Measurements from ENCODE around the gene SRPK2.
A peak's percentile ranks its signal among the peaks of the same experiment; 100 is the strongest.
"Not testable (repeated sequence)": the region's sequence is repeated elsewhere in the genome, so short reads cannot be mapped to it uniquely, and the experiment has no call there.

Gene SRPK2

DNA sequence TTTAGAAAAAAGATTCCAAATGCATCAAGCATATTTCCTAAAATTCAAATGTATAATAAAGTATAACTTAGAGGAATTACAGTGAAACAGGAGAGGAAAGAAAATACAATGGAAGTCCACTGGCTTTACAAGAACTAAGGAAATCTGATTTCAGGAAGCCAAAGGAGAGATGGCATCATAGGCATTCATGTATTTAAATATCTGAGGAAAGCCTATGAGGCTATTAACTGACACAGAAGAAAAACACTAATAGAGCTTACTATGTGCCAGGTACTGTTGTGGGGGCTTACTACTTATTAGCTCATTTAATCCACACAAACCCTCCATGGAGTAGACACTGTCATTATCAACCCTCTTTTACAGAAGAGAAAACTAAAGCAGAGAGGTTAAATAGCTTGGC is 92.2 kb downstream of the SRPK2 start:
- no peak for DNase-seq

DNA sequence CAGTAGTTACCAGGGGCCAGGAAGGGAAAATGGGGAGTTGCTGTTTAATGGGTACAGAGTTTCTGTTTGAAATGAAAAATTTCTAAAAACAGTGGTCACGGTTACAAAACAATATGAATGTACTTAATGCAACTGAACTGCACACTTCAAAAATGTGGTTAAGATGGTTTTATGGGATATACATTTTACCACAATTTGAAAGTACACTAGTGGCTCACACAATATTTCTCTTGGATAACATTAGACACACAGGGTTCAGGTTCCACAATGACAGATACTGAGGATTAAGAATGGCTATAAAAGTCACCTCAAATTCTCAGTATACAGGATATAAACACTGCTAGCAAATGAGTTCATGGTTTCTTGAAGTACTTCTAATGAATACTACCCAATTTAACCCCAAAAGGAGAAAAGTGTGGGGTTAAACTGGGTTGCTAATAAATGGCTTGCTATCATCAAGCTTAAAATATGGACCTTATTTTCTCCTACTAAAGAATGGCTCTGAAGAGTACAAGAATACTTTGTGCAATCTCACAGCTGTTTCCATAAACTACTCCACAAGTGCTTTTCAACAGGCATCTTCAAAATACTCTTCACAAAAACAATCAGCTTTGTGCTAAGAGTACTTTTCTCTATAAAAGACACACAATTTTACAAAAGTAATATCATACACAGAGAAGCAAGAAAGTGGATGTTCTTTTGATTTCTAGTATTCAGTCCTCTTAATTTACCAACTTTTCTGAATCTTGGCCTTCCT is 92.9 kb downstream of the SRPK2 start:
- no peak for DNase-seq

DNA sequence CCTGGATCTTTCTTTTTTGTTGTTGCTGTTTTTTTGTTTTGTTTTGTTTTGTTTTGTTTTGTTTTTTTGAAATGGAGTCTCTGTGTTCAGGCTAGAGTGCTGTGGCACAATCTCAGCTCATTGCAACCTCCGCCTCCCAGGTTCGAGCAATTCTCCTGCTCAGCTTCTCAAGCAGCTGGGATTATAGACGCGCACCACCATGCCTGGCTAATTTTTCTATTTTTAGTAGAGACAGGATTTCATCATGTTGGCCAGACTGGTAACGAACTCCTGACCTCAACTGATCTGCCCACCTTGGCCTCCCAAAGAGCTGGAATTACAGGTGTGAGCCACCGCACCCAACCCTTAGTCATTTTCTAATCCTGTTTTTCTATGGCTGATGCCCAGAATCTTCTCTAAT is 94.2 kb downstream of the SRPK2 start:
- not testable (repeated sequence) for DNase-seq

DNA sequence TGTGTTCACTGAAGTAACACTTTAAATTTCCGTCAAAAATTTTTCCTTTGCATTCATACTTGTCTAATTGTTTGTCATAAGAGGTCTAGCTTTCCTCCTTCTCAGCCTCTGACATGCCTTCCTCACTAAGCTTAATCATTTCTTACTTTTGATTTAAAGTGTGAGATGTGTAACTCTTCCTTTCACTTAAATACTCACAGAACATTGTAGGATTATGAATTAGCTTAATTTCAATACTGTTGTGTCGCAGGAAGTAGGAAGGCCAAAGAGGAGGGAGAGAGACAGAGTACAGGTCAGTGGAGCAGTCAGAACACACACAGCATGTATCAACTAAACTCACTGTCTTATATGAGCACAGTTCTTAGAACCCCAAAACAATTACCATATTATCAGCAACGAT is 99.0 kb downstream of the SRPK2 start:
- no peak for DNase-seq

DNA sequence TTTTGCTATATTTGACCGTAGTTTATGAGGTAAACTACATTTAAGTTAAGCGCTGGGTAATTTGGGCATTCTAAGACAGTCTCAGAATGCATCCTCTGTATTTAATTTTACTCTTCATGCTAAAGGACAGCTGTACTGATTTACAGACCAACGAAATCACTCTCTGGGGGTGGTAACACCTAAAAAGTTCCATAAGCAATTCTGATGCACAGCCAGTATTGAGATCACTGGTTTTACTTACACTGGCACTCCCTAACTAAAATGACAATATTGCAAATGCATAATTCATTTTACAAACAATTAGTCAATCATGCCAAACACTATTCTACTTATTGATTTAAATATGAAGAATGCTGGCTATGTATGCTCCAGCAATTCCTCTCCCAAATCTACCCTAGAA is 102.3 kb downstream of the SRPK2 start:
- DNase-seq, result no peak

DNA sequence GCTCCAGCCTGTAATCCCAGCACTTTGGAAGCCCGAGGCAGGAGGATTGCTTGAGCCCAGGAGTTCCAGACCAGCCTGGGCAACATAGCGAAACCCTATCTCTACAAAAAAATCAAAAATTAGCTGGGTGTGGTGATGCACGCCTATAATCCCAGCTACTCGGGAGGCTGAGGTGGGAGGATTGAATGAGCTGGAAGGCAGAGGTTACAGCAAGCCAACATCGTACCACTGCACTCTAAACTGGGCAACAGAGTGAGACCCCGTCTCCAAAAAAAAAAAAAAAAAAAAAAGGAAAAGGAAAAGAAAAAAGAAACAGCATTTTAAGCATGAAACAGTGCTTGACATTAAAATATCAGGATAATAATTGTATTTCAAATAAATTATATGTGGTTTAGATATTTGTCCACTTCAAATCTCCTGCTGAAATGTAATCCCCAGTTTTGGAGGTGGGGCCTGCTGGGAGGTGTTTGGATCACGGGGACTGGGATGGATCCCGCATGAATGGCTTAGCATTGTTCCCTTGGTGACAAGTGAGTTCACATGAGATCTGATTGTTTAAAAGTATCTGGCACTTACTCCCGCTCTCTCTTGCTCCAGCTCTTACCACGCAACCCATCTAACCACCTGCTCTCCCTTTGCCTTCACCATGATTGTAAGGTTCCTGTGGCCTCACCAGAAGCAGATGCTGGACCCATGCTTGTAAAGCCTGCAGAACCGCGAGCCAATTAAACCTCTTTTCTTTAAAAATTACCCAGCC is 103.4 kb downstream of the SRPK2 start:
- no peak for DNase-seq

DNA sequence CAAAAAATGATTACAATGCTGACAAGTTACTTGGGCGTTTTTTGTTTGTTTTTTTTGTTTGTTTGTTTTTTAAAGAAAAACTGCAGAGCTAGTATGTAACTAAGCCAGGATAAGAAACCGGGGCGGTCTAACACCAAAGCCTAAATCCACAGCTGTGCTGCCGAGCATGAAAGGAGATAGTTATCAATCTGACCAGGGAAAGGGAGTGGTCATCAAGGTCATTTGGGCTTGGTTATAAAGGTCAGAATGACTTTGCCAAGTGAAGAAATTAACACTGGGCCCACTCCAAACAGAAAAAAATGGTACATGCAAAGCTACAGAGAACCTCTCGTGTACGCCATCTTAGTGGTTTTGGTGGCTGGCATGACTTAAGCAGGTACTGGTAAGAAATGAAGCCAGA is 104.7 kb downstream of the SRPK2 start:
- no peak for DNase-seq

DNA sequence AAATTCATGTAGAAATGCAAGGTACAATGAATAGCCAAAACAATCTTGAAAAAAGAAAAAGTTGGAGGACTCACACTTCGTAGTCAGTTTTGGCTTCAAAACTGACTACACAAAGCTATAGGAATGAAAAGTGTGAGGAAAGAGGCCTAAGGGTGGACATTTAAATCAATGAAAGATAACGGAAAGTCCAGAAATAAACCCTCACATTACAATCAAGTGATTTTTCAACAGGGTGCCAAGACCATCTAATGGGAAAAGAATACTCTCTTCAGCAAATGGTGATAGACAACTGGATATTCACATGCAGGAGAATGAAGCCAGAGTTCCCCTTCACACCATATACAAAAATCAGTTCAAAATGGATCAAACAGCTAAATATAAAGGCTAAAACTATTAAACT is 106.8 kb downstream of the SRPK2 start:
- no peak for DNase-seq

DNA sequence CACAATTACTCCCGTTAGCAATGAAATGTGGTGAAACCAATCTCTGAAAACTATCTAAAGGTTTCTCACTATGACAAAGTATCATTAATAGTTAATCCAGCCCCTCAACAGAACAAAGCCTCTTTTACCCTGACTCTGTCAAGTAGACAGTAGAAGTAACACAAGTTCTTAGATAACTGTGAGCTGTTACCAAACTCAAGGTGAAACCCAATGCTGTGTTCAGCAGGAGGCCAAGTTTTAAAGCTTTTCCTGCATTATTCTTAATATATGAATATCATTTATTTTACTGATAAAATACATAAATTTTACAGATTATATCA is 109.1 kb downstream of the SRPK2 start:
- no peak for DNase-seq

DNA sequence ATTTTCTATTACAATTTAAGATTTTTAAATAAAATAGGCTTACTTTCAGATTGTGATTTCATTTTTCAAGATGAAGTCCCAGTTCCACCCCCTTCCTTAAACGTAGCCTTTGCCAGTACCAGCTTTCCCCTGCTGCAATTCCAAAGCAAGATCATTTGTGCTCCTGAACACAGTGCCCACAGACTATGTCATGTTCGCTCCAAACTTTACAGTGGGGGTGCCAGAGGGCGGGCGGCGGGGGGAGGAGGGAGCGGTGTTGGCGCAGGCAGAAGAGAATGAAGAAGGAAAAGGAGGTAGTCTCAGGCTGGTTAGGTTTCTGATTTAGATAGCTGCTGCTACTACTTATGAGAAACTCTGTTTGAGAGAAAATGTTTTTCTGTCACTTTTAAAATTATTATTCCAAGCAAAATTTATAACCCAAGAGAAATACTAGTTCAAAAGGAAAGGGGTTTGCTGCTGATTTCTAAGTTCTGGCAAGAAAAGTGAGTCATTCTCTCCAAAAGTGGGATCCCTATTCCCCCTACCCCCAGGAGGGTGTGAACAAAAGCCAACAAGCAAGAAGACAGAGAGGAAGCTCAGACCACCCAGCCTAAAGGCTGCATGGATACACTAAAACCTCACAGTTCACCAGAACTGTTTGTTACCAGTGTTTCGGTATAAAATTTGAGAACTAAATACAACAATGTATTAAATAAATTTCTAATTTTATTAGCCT is 109.6 kb downstream of the SRPK2 start:
- no peak for DNase-seq

DNA sequence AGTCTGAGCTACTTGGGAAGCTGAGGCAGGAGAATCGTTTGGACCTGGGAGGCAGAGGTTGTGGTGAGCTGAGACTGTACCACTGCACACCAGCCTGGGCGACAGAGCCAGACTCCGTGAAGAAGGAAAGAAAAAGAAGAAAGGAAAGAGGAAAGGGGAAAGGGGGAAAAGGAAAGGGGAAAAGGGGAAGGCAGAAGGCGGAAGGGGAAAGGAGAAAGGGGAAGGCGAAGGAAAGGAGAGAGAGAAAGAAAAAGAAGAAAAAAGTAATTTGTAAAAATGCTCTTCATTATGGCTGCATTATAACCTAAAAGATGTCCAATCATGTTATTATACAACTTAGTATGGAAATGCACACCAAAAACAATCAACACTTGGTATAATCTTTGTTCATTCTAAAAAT is 110.2 kb downstream of the SRPK2 start:
- DNase-seq, result no peak

DNA sequence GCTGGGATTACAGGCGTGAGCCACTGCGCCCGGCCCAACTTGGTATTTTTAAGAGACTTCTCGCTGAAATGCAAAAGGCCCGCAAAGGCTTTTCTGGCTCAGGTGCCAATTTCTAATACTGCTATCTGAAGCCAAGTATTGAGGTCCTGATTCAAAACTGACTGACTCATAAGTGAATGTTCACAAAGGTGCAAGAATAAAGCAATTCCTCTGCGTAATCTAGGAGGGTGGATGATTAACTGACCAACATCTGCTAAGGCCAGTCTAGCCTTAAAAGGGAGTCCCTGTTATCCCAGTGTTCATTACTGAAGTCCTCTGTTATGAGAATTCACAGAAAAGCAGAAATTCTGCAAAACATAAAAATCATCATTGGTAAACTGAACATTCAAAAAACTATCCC is 111.4 kb downstream of the SRPK2 start:
- no peak for DNase-seq

DNA sequence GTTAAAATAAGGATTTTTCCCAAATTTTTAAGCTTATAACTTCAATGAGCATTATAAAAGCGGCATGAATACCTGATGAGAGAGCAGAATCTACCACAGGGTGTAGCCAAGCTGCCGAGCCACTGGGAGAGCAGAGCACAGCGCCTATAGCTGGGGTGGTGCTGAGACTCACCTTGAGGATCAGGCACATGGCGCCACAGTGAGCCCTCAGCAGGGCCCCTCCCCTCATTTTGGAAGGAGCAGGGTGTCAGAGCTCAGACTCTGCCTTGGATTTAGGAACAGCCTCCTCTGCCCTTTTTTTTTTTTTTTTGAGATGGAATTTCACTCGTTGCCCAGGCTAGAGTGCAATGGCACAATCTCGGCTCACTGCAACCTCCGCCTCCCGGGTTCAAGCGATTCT is 118.6 kb downstream of the SRPK2 start:
- no peak for DNase-seq

DNA sequence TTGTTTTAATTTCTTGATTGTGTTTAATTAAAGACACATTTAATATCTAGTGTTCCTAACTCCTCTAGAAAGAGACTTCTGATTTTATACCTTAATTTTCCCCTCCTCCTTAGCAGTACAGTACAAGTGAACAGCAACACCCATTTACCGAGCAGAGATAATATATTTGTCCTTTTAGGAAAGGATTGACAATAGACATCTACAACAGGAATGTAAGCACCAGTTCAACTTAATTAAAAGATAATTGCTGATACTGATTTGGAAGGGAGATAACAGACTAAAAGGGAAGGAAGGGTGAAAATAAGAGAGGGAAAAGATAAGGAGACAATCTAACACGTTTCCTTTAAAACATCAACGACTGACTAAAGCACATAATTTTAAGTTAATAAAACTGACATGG is 119.3 kb downstream of the SRPK2 start:
- DNase-seq, result no peak

DNA sequence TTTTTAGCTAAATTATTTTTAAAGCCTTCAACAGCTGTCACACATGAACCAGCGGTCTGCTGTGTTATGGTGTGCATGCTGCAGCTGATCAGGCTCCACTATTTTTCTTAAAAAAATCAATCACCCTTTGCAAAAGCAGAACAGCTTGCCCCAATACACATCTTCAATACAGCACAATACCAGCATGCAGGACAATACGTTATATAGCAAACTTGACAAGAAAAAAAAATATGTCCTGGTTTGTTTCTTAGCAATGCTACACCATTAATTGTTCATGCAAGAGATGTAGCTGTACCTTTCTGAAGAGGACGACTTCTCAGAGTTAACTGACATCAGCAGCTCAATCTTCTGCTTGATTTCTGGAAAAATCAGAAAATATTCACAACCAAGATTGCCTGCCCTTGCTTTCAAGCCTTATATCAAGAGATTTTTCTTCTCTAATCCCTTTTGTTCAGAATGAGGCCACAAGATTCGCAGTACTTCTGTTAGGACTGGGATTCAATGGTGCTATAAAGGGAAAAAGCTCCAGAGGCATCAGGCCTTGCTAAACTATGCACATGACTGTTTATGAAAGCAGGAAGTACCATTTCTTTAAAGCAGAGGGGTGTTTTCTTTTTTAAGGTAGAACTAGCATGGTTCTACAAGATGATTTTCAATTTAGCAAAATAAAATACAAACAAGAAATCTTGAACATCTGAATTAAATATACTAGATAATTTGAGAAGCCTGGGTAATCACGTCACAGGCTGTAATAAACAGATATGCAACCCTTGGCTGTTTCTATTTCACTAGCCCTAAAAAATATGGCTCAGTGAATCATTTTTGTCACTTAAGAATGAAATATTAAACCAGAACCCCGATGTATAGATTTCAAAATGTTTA is 120.0 kb downstream of the SRPK2 start:
- DNase-seq, result peak; percentile 45

DNA sequence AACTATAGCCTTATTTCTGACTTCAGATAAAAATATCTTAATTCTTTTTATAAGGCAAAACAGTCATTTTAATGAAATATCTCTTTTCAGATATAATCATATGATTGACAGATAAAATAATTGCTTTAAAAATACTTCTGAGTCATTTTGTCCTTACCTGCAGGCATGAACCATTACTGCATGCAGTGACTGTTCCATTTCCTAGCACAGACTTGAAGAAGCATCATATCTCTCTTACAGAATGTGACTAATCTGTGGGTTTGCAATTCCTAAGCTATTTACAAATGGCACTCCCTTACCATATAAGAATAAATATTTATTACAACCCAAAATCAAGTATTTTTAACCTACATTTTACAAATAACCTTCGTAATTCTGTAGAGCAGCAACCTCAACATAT is 120.7 kb downstream of the SRPK2 start:
- no peak for DNase-seq

DNA sequence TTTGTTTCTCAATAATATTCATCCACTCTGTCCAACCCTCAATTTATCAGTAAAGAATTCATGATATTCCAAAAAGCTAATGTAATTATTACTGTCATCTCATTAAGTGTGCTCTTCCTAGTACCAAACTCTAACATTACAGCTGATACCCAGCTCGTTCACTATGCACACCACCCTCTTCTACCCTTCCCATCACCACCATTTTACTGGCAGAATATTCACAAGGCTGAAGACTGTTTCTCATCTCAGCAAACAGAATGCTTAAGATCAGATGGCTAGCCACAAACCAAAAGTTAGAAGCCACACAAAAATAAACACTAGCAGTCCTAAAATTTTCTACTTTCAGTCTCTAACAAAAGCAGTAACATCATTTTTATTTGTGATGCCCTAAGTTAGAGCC is 121.5 kb downstream of the SRPK2 start:
- DNase-seq, result no peak

DNA sequence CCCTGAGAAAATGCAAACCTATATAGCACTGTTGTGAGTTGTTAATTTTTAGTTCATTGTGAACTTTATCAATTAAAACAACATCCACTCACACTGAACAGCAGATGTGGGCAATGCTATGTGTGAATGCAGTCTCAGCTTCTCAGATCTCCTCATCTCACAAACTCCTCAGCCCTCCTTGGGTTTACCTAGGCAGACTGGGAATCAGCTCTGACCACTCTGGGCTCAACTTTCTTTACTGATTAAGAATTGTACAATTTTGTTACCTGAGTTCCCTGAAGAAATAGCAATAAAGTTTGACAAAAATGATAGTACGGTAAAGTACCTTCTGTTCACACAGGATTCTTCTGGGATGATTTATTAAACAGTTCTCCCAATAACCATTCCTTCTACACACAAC is 124.0 kb downstream of the SRPK2 start:
- no peak for DNase-seq

DNA sequence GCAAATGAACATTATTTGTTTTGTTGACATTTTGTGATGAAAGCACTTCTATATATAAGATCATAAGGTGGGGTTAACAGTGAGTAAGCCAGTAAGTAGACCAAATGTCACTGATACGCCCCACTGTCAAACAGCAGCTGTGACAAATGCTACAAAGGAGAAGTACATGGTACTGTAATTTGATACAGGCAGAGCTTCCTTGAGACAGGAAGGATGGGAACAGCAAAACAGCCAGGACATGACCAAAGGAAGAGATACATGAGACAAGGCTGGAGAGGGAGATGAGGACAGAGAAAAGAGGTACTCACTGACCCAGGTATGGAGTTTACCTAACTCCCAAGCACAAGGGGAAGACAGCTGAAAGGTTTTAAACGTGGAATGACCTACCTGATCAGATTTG is 127.0 kb downstream of the SRPK2 start:
- no peak for DNase-seq

DNA sequence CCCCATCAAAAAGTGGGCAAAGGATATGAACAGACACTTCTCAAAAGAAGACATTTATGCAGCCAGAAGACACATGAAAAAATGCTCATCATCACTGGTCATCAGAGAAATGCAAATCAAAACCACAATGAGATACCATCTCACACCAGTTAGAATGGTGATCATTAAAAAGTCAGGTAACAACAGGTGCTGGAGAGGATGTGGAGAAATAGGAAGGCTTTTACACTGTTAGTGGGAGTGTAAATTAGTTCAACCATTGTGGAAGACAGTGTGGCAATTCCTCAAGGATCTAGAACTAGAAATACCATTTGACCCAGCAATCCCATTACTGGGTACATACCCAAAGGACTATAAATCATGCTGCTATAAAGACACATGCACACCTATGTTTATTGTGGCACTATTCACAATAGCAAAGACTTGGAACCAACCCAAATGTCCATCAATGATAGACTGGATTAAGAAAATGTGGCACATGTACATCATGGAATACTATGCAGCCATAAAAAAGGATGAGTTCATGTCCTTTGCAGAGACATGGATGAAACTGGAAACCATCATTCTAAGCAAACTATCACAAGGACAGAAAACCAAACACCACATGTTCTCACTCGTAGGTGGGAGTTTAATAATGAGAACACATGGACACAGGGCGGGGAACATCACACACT is 128.4 kb downstream of the SRPK2 start:
- DNase-seq, result not testable (repeated sequence)

DNA sequence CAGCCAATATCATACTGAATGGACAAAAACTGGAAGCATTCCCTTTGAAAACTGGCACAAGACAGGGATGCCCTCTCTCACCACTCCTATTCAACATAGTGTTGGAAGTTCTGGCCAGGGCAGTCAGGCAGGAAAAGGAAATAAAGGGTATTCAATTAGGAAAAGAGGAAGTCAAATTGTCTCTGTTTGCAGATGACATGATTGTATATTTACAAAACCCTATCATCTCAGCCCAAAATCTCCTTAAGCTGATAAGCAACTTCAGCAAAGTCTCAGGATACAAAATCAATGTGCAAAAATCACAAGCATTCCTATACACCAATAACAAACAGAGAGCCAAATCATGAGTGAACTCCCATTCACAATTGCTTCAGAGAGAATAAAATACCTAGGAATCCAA is 129.8 kb downstream of the SRPK2 start:
- not testable (repeated sequence) for DNase-seq

DNA sequence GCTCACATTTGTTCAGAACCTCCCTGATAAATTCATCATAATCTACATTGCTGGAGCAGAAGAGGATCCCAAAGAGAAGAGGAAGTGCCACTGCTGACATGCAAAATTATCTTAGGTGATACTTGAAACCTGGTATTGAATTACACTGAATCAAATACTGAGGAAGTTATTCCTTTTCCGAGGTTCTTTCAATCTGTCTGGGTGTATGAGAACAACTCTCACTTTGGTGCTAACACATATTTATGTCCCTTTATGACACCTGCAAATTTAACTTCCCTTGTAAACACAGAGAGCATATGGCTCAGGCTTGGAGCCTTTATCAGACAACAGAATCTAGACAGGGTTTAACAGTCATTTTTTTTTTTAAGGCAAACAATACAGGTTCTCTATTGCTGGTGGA is 131.4 kb downstream of the SRPK2 start:
- no peak for DNase-seq

All from NCI-H1092 (cell line).